SH-SY5Y (cell line): ENCODE results near the gene PRELID1.

ENCODE experiments used
- GATA2 ChIP-seq: IDR thresholded peaks from 2 replicates; pipeline ENCODE4 v1.6.1; 2011; ENCODE audit warnings: mild to moderate bottlenecking, low read depth, low read length
- GATA3 ChIP-seq: IDR thresholded peaks from 2 replicates; pipeline ENCODE4 v1.6.1; 2011; ENCODE audit warnings: low read depth, mild to moderate bottlenecking, low read length, moderate library complexity

PRELID1 gene

DNA sequence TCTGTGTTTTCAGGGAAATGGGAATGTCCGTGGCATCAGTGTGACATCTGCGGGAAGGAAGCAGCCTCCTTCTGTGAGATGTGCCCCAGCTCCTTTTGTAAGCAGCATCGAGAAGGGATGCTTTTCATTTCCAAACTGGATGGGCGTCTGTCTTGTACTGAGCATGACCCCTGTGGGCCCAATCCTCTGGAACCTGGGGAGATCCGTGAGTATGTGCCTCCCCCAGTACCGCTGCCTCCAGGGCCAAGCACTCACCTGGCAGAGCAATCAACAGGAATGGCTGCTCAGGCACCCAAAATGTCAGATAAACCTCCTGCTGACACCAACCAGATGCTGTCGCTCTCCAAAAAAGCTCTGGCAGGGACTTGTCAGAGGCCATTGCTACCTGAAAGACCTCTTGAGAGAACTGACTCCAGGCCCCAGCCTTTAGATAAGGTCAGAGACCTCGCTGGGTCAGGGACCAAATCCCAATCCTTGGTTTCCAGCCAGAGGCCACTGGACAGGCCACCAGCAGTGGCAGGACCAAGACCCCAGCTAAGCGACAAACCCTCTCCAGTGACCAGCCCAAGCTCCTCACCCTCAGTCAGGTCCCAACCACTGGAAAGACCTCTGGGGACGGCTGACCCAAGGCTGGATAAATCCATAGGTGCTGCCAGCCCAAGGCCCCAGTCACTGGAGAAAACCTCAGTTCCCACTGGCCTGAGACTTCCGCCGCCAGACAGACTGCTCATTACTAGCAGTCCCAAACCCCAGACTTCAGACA lies 9.6 kb upstream of the PRELID1 start:
- TF ChIP-seq GATA2 (no peak), GATA3 (no peak)

DNA sequence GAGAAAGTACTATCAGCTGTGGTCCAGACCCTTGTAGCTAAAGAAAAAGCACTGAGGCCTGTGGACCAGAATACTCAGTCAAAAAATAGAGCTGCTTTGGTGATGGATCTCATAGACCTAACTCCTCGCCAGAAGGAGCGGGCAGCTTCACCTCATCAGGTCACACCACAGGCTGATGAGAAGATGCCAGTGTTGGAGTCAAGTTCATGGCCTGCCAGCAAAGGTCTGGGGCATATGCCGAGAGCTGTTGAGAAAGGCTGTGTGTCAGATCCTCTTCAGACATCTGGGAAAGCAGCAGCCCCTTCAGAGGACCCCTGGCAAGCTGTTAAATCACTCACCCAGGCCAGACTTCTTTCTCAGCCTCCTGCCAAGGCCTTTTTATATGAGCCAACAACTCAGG lies 9.0 kb upstream of the PRELID1 start:
- TF ChIP-seq GATA2 (no peak), GATA3 (no peak)

DNA sequence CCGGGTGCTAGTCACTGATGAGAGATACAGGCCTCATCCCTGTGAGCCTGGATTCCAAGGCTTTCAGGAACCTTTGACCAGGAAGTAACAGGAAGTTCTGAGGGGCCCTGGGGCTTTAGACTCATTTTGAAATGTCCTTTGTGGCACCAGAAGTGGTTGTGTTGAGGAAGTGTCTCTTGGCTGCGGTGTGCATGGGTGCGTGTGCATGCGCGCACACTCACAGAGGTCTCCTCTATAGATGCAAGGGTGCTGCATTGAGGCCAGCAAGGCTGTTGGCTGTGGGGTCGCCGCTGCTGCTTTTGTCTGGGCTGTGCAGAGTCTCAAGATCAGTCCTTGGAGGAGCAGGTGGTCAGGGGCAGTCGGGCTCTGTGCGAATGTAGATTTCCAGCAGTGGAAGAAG lies 7.7 kb upstream of the PRELID1 start:
- no peak for TF ChIP-seq GATA2

DNA sequence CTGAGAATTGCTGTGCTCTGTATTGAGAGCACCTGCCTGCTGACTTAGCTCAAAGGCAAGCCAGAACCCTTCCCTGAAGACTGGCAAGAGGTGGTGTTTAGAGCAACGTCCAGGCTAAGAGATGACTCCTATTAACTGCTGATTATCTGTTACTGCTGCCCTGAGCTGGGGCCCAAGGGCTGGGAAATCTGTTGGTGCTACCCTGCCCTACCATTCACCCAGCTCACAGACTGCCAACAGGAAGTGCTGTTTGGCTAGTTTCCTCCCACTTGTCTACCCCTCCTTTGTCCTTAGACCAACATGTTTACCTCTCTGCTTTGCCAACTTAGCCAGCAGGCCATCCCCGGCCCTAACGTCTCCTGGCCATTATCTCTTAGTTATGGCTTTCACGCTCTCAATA lies 7.0 kb upstream of the PRELID1 start:
- no peak for TF ChIP-seq GATA2
- no peak for TF ChIP-seq GATA3

DNA sequence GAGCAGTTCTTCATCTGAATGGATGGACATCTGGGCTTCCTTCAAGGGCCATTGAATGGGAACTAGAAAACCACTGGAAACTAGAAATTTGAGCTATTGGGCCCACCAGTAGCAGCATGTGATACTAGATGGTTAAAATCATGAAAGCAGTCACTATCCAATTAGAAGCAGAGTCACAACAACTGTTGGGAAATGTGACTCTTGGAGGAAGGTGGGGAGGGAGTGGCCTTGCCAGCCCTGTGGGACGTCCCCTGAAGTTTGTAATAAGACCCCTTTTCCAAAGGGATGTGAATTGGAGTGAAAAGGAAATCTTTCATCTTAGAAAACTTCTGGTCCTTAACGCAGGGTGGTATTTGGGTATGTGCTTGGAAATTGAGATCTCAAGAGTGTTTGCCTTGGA lies 5.7 kb upstream of the PRELID1 start:
- TF ChIP-seq GATA3: no peak
- TF ChIP-seq GATA2: no peak

DNA sequence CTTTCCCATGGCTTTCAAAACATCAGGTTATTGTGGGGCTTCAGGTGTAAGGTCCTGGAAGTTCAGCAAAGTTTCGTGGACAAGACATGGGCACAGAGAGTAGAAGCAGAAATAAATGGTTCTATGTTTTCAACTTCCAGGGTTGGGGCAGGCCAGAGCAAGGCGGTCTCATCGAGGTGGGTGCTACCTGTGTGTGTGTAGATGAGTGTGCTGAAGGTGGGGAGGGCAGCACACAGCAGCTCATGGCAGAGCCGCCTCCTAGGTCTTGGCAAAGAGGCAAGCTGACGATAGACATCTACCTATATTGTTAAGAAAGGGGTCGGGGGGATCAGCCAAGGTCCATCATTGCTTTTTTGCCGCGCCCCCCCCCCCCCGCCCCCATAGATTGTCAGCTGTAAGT lies 3.9 kb upstream of the PRELID1 start:
- TF ChIP-seq GATA2: no peak
- TF ChIP-seq GATA3: no peak

DNA sequence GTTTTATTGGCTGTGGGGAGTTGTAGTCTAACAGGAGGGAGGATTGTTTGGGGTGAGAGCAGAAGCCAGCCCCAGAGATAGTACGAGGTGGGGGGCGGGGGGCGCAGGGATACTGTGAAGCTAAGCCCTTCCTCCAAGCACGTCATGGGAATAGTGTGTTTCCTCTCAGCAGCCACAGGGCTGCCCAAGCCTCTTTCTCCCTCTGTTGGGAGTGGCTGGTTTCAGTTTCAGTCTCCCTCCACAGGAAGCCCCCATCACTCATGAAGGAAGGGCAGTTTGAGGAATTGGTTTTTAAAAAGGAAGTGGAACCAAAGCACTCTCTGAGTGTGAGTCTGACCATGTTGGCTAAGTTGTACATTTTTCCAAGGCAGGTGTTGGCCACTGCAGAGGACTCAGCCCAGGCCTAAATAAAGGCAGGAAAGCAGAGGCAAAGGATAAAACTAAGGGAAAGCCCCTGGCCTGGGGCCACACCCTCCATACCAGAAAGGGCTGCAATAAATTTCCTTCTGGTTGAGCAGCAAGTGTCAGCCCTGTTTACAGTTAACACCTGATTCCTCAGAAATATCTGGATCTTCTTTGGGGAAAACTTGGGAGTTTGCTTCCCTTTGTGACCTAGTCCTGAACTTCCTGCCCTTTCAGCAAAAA lies 3.2 kb upstream of the PRELID1 start:
- no peak for TF ChIP-seq GATA2
- no peak for TF ChIP-seq GATA3

DNA sequence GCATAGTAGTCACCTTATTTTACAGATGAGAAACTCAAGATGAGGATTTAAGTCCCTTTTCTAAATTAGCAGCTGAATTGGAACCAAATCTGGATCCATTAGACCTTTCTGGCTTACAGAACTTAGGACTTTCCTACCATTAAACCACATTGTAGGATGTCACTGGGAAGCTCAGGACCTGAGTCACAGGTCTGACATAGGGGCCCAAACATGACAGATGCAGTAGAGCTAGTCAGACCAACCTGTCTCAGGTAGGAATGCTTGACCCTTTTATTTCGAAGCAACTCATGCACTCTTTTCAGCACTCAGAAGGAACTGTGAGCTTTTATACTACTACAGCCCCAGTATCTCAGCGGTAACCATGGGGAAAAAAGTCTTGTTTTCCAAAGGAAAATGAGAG lies 2.6 kb upstream of the PRELID1 start:
- TF ChIP-seq GATA2 (no peak), GATA3 (no peak)

DNA sequence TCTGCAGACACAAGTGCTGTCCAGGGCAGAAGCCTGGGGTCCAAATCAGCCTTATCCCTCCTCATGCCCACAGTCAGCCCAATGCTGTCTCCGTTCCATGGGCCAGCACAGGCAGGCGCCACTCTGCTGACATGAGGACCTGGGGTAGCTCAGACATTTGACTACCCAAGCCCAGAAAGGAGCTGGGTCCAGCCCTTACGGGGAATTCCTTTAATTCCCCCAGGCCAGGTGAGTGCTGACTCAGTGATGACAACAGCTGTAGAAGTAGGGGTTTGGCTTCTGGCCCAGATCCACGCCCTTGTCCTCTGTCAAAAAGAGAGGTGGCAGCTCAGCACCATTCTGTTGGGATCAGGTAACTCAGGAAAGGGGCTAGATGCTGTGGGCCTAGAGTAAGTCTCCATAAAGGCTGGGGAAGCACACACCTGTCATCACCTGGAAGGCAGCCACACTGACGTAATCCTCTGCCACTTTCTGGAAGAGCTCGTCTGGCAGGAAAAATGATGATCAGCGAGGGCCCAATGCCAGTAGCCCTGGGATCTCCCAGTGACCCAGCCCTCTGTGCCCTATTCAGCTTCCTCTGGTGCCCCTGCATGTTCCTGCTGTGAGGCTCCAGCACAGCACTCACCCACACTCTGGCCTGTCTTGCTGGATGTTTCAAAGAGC lies 2.0 kb upstream of the PRELID1 start:
- no peak for TF ChIP-seq GATA3
- no peak for TF ChIP-seq GATA2

DNA sequence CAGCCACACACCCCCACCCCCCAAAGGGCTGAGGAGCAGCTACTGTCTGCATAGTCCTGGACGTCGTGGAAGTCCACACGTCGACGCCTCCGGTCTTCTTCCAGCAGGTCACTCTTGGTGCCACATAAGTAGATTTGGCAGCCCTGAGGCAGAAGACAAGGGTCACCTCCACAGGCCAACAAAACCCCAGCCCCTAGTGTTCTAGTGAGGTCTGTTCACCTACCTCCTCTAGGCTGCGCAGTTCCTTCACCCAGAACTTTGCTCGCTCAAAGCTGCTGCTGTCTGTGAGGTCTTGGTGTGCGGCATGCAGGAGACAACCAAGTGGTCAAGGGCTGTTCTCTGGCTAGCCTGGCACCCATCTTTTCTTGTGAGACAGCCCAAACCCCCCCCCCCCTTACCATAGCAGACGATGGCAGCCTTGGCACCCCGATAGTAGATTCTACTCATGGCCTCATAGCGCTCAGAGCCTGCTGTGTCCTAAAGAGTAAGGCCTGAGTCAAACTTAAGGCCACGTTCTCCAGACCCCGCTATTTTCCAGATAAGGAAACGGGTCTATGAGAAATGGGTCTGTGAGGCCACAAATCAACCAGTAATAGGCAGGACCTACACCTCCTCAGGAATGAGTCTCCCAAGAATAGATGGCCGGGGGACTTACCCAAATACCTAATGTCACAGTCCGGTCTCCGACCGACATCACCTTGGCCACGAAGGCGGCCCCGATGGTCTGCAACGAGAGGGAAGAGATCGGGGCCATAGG lies 1.1 kb upstream of the PRELID1 start:
- TF ChIP-seq GATA2 (no peak), GATA3 (no peak)

DNA sequence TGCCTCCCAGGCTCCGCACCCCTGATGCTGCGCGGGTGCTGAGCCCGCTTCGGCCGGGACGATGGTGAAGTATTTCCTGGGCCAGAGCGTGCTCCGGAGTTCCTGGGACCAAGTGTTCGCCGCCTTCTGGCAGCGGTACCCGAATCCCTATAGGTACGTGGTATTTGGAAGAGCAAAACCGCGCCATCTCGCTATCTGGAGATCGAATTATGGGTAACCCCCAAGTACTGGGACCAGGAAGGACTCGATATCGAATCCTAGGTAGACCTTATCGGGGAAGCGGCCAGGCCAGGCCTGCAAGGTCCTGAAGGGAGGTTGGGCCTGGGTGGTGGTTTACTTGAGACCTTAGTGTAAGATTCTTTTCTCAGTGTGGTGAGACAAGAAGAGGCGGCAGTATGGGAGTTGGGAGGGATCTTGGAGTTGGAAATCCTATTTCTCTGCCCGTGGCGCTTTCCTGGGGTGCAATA lies 359 bp downstream of the PRELID1 start:
- TF ChIP-seq GATA2 (no peak), GATA3 (no peak)

DNA sequence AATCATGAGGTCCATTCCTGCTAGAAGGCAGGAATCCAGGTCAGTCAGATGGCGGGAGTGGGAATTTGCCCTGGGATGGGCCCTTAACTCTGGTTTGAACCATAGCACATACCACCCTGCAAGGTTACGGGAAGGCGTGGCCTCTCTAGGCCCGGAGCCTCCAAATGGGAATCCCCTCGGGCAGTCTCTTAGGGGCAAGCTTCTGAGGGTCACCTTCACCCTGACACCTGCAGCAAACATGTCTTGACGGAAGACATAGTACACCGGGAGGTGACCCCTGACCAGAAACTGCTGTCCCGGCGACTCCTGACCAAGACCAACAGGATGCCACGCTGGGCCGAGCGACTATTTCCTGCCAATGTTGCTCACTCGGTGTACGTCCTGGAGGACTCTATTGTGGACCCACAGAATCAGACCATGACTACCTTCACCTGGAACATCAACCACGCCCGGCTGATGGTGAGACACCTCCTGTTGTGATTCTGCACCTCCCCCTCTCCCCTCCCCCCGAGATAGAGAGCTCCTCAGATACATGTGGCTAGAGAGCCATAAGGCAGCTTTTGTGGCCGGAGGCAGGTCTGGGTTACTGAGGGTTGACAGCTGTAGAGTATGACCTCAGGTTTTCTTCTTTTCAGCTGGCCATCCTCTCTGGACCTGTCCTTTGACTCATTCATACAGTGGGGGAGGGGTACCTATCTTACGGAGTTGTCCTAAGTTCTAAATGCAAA lies 957 bp downstream of the PRELID1 start:
- TF ChIP-seq GATA3 (no peak), GATA2 (no peak)

DNA sequence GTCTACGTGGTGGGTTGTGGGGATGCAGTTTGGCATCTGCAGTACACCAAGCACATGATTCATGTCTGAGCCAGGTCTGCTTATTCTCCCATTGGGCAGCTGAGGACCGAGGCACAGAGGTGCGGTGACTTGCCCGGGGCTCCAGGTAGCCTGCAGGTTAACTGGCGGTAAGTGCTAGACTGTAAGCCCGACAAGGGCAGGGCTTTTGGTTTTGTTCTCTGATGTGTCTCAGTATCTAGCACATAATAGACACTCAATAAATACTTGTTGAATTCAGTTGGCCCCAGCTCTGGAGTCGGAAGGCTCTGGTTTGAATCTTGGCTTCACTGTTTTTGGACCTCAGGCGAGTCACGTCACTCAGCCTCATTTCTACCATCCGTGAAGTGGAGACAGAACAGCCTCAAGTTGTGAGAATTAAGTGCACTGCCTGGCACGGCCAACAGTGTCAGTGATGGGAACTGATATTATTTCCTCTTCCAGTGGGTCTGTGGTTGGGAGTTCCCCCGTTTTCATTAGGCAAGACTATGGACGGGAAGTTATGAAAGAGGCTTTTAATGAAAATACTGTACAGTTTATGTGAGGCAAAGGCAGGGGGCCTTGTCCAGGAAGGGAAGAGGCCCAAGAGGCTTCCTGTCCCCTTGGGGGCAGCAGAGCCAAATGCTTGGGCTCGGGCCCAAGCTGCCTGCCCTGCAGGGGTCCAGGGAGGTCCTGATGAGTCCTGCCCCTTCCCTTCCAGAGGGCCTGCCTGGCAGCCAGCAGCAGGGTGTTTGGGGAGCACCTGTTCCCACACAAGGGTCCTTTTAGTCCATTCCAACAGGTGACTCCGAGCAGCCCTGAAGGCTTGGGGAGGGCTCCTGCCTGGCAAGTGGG lies 3.3 kb downstream of the PRELID1 start:
- TF ChIP-seq GATA3 (no peak), GATA2 (no peak)
